Cerebellar cortex (tissue), 1 donor: ENCODE results near the gene KCNA2.

Experiments used
- DNase-seq: peaks from one replicate; pipeline ENCODE4 v3.0.0-alpha.2; 2015; ENCODE audit warnings: low spot score

KCNA2 gene

GRCh38 chr1:110605901-110606656, at the start of gene KCNA2:
Gene KCNA2 (minus strand): TSS chr1:110606358. CDS start chr1:110604782, 1,576 bp downstream.
- DNase-seq: peak; percentile 55

GRCh38 chr1:110650609-110651008, 44.5 kb upstream of the KCNA2 start:
- DNase-seq: no peak

GRCh38 chr1:110648417-110648816, 42.3 kb upstream of the KCNA2 start:
- no peak for DNase-seq

DNA sequence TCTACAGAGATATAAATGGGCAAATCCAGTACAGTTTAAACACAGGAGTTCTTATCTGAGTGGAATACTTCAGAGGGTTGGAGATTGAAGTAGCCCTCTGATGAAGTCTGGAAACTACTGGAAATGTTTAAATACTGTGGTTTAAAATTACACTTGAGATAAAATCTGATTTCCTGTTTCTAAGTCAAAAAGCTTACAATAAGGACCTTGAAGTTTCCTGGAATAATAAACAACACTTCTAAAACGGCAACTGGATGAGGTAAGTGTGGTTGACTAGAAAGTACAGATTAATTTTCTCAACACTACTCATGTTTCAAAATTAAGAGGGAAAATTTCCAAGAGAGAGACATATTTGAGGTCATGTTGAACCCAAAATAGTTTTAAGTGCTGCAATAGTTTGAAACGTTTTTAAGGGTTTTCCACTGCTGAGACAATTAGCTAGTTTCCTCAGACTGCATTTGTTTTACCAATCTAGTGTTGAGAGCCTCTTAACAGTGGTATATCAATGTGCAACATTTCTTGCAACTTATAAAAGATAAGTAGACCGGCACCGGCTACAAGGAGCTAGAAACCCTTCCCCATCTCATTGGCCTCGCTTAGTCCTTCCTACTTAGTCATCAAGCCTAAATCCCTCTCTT, 41.2 kb upstream of the KCNA2 start:
- DNase-seq: no peak

DNA sequence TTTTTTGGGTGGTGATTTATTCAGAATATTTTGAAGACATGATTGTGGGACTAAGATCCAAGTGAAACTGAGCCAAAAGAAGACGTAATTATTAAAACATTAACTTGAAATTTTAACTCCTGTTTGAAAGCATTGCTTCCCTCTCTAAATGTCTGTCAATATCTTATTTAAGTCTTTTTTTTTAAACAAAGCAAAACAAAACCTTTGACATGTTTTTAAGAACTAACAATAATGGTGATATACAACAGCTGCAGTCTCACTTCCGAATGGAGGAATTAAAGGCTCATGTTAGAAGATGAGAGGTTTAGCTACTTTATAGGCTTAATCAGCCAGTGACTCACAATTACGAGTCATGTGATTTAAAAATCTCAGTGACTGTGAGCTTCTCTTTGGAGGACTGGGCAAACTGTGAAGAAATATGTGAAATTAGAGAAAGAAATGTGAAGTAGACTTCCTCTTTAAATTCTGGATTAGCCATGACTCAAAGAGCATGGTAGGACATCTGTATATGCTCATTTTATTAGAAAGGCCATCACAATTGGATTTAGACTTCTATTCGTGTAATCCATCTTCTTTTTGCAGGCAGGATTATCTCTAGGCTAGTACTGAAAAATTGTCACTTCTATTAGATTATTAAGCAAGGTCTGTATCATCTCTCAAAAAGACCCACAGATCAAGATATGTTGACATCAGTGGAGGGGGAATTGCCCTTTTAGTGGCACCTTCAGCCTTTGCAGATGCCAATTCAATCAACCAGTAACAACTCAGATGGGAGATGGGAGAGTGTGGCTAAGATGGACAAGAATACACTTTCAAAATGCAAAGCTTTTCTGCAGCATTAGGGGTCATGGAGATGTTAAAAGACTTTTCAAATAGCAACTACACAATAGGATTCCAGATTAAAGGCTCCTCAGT, 39.9 kb upstream of the KCNA2 start:
- no peak for DNase-seq

- DNase-seq: no peak
These were observed 39.1 kb upstream of the KCNA2 start for GRCh38 chr1:110645211-110645610.

DNA sequence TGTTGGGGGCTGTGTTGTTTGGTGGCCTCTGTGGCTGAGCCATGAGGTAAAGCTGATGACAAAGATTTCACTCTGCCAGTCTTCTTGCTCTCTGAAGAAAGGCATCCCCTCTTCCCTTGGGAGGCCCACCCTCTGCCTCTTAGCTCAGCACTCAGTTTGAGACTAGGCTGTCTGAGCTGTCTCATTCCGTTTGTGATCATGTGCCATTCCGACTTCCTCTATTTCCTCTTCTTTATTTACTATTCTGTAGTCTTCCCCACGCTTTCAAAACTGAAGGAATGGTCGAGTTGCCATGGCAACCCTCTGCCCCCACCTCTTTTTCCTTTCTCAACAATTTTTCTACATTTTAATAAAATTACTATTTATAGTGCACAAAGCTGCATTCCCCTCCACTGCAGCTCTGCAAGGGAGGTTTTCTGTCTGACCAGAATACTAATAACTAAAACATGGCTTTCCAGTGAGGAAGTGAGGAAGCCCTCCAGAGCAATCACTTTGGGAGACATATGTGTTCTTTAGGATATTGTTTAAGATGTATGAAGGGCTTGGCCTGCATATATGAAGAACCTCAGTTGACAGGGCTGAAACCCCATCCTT, 37.8 kb upstream of the KCNA2 start:
- no peak for DNase-seq

- no peak for DNase-seq
These were observed 33.7 kb upstream of the KCNA2 start for GRCh38 chr1:110639724-110640386.

GRCh38 chr1:110638556-110638955, 32.4 kb upstream of the KCNA2 start:
- DNase-seq: no peak

- no peak for DNase-seq
These were observed 31.9 kb upstream of the KCNA2 start for GRCh38 chr1:110638058-110638457.

- no peak for DNase-seq
These were observed 31.3 kb upstream of the KCNA2 start for GRCh38 chr1:110637475-110637874.

GRCh38 chr1:110636149-110636935, 30.2 kb upstream of the KCNA2 start:
- no peak for DNase-seq

GRCh38 chr1:110635434-110635833, 29.3 kb upstream of the KCNA2 start:
- DNase-seq: no peak

- DNase-seq: no peak
These were observed 28.5 kb upstream of the KCNA2 start for GRCh38 chr1:110634455-110635311.

GRCh38 chr1:110634086-110634454, 27.9 kb upstream of the KCNA2 start:
- no peak for DNase-seq

GRCh38 chr1:110633646-110634030, 27.5 kb upstream of the KCNA2 start:
- no peak for DNase-seq

DNA sequence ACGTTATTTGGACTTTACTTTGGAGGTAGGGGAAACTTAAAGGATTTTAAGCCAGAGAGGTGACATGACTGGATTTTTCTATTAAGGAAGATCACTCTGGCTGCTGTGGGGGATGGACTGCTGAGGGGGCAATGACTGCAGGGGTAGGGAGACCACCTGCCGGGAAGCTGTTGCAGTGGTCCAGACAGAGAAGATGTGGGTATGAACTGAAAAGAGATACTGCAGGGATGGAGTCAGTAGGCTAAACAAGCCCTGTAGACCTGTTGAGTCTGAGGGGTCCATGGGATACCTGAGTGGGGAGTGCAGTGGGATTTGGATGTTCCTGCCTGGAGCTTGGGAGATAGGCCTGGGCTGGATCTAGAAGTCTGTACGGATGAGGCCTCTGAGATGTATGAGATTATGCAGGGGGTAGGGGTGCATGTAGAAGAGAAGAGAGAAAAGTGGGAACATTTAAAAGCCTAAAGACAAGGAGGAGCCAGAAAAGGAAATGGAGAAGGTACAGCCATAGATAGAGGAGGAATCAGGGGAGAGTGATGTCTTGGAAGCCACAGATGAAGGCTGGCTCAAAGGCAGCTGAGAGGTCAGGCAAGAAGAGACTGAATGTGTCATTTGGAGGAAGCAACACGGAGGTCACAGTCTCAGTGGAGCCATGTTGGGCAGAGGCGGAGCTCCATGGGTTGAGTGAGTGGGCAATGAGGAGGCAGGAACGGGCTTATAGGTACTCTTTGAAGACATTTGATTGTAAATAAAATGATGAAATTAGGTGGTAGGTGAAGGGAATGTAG, 25.9 kb upstream of the KCNA2 start:
- no peak for DNase-seq

DNA sequence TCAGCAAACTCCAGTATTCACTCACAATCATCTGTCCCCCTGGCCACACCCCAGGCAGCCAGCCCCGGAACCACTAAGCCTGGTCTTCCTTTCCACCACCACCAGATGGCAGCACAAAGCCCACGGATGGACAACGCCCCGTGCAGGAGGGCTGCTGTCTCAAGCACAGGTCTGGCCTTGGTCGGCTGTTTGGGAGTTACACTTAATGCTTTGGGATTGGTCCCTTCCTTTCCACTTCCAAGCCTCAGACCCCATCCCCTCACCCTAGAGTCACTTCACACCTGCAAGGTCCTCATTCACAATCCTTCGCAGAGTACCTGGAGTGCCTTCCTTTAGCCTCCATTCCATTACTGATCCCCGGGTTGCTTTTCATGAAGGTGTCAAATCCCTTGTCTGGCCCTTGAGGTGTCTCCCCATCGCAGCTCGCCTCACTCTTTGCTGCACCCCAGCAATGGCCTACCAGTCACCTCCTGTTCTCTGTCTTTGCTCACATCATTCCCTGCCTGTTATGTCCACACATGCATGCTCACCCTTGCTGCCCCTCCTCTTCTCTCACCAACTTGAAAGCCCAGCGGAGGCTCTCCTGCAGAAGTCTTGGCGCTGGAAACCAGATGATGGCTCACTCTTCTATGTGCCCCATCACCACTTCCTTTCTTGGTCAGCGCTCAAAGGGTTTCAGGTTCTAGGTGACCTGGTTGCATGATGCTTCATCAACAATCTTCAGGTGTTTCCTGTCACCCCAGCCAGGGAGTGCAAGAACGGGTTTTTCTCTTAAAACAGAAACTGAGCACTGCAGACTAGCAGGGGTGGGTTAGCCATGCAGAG, 24.9 kb upstream of the KCNA2 start:
- peak; percentile 82 for DNase-seq
